CD4-positive, alpha-beta T cell treated with Interferon alpha-2 for 1 hour (primary cell): ENCODE data around the gene AQP12B.

ENCODE experiments used
- DNase-seq, 2 donors: peaks; one replicate each; pipeline ENCODE4 v3.0.0-alpha.2; 2020 to 2022

Gene AQP12B

DNA sequence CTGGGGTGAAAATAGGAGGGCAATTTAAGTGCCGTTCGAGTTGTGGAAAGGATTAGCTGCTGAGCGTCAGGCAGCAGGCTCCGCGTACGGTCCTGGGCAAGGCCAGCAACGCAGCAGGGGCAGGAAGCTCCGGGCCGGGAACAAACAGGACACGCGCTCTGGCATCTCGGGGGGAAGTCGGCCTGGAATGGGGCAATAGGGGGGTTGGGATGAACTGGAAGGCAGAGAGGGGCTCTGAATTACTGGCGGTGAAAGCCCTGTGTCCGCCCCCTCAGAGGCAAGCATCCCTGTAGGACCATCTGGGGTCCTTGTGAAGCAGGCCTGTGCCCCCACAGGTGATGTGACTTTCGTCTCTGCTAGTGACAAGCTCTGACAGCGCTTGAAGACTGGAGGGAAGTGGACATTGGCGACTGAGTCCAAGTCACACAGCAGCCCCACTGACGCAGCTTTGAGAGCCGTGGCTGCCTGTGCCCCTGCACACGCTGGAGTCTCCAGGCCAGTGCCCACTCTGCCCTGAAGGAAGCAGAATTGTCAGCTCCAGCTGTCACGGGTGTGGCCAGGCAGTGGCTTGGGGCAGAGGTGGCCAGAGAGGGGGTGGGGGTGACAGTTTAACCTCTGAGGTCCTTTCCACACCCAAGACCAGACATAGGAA lies 35.1 kb downstream of the AQP12B start:
- no peak for DNase-seq

DNA sequence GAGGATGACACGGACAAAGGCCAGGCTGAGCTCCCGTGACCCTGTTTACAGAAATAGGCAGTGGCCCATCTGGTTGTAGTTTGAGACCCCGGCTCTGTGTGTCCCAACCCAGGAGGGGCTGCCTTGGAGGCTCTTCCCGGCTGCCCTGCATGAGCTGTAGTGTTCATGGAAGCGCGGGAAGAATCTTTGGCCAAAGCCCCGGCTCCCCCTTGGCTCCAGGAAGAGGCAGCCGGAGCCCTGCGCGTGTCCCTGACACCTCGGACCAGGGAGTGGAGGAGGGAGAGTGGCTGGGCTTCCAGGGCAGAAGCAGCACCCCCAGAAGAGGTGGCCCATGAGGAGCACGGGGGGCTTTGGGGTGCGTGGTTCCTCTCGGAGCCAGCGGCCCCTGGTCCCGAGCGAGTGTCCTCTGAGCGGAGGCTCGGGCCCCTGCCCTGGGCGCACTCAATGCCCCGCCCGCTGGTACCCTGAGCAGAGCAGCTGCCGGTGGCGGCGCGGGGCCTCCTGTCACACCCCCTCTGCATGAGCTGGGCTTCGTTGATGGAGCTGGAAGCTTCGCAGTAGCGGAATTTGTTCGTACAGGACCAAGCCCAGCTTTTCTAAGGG lies 35.7 kb downstream of the AQP12B start:
- DNase-seq, result no peak

DNA sequence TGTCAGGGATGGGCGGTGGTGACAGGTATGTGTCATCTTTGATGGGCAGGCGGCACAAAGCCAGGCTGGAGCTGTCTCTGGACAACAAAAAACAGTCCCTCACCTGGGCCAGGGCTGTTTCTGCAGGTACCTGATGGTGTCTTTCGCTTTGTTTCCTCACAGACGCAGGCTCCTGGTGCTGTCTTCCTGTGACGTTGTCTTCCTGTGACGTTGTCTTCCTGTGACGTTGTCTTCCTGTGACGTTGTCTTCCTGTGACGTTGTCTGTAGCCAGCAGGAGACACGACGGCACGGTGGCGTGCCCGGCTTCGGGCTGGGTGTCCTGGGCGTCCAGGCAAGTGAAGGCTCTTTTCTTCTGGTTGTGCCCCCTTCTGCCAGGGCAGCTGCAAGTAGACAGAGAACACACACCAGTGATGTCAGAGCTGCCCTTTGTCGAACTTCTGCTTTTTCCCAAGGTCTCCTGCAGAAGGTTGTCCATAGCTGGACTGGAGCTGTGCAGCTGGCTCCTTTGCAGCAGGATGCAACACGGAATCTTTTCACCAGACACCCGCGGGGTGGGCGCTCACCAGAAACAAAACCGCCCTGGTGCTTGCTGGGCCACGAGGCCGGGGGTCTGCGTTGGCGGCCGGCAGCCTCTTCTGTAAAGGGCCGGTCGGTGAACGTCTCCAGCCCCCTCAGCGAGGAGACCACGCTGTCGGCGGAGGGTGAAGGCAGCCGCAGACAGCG lies 36.3 kb downstream of the AQP12B start:
- DNase-seq, result peak; percentile 59 to 72

GRCh38 chr2:240645801-240646175 lies 36.9 kb downstream of the AQP12B start:
- DNase-seq, result no peak

DNA sequence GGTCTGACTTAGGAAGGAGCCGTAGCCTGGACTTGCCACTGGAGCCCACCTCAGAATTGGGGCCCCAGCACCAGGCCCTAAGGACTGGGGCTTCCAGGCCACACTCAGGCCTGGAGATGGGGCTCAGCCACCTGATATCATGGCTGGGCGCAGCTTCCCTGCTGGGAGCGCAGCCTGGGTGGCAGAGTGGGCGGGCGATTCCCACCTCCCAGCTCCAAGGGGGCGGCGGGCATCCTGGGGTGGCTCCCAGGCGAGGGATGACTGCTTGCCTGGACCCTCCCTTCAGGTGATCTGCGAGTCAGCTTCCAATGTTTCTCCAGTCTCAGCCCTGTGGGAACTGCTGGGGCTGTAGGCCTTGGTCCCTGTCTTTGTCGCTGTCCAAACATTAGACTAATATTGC lies 37.3 kb downstream of the AQP12B start:
- DNase-seq, result no peak

DNA sequence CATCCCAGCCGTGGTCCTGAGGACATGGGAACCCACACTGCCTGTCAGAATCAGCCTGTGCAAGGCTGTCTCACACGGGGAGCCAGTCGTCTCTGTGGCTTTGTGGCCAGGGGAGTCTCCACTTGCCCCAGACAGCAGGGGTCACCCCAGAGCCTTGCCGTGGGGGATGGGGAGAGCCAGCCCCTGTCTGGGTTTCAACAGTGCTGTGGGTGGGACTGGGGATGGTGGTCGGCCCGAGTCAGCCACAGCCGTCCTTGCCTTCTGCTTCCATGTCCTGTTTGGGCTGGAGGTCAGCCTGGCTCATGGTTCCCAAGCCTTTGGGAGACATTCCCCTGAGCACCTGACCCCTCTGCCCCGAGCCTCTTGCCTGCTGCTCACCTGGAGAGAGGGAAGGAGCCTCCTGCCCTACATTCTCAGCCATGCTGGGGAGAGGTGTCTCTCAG lies 37.8 kb downstream of the AQP12B start:
- DNase-seq, result no peak

DNA sequence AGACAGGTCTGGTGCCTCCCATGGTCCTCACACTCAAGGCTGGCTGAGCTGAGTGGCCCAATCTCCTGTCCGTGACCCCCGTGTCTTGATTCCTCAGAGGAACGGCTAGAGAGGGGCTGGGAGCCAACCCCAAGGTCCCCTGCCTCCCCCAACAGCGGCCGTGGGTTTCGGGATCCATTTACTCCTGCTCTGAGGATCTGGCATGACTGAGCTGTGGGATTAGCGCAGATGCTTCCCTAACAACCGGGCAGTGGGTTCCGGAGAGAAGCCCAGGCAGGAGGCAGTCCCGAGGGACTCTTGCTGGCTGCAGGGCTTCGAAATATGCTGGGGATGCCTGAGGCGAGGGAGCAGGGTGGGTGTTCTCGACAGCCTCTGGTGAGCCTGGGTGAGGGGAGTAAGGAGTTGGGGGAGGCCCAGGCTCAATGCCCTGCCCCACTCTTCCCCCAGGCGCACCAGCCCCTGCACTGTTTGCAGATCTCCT lies 38.5 kb downstream of the AQP12B start:
- no peak for DNase-seq

- no peak for DNase-seq
These were observed 38.9 kb downstream of the AQP12B start for GRCh38 chr2:240643811-240644150.

DNA sequence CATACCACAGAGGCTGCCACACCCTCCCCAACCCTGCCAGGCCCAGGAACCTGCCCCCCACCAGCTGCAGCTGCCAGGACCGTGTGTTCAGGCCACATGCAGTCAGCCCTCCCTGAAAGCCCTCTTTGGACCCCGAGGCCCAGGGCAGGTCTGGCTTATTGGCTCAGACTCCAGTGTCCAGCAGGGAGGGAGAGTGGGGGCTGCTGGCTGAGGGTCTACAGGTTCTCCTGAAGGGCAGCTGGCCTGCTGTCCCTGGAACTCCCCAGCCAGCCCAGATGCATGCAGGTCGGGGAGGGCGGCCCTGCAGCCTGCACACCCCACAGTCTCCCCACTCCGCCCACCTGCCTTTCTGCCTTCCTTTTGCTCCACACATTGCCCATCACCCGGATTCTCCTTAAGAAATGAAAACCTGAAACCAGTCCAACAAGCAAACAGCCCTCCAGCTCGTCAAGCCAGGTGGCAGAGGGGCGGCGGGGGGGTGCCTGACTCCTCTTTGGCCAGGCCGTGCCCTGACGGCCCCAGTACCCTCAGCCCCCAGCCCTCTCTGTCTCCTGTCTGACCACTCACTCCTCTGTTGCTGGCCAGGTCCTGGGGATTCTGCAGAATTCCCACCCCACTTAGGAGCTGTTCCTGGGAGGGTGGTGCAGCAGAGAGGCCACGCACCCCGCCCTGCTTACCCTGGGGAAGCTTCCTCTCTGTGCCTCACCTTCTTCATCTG lies 39.4 kb downstream of the AQP12B start:
- DNase-seq, result no peak

DNA sequence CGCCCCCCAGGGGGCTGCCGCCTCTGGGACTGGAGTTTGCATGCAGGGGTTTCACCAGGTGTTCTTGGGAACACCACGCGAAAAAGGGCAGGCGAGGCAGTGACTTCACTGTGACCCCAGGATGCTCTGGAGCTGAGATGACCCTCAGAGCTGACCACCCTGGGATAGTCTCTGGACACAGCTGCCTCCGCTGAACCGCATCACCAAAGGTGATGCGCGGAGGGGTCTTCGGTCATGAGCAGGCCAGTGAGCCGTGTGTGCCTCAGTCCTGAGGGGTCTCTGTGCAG lies 39.9 kb downstream of the AQP12B start:
- DNase-seq, result no peak

- DNase-seq, result no peak
These were observed 40.5 kb downstream of the AQP12B start for GRCh38 chr2:240642061-240642805.

DNA sequence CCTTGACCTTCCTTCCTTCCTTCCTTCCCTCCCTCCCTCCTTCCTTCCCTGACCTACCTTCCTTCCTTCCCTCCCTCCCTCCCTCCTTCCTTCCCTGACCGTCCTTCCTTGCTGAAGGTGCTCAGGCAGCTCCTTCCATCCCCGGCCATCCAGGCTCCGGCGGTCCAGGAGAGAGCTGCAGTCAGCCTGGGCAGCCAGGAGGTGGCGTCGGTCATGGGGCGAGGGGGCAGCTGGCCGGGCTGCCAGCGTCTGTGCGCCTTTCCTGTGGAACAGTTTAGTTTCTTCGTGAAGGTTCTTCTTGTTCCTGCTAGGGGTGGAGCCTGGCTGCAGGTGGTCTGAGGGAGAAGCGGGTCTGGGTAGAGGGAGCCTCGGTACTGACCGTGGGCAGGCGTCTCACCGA lies 41.7 kb downstream of the AQP12B start:
- DNase-seq, result no peak

DNA sequence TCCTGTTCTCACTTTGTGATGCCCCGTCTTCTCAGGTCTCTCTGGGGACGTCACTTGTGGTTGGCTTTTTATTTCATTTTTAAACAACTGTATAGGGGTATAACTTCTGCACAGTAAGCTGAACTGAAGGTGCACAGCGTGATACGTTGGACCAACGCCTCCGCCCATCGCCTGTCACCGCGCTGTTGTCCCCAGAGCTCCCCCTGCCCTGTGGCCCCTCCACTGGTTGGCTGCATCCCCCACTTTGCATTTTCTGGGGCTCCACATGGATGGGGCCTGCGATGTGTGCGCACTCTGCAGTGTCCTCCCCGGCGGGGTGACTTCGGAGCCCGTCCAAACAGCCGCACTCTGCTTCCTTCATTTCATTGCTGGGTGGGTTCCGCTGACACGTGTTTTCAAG lies 43.1 kb downstream of the AQP12B start:
- no peak for DNase-seq

- no peak for DNase-seq
These were observed 44.0 kb downstream of the AQP12B start for GRCh38 chr2:240638512-240639160.

DNA sequence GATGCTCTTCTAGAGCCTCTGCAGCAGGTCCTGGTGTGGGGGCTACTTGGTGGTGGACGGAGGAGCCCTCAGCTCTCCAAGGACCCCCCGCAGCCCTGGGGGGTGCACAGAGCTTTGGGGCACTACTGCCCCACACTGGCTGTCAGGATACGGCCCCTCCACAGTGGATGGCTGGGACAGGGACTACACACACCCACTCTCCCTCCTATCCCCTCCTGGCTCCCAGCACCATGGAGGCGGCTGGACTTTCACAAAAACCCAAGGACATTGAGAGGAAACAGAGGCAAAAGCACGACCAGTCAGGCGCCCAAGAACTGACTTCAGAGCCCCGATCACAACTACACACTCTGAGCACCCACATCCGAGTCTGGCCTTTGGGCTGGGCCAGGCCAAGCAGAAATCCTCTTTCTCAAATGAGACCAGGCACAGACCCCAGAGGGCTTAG lies 44.8 kb downstream of the AQP12B start:
- DNase-seq, result no peak

DNA sequence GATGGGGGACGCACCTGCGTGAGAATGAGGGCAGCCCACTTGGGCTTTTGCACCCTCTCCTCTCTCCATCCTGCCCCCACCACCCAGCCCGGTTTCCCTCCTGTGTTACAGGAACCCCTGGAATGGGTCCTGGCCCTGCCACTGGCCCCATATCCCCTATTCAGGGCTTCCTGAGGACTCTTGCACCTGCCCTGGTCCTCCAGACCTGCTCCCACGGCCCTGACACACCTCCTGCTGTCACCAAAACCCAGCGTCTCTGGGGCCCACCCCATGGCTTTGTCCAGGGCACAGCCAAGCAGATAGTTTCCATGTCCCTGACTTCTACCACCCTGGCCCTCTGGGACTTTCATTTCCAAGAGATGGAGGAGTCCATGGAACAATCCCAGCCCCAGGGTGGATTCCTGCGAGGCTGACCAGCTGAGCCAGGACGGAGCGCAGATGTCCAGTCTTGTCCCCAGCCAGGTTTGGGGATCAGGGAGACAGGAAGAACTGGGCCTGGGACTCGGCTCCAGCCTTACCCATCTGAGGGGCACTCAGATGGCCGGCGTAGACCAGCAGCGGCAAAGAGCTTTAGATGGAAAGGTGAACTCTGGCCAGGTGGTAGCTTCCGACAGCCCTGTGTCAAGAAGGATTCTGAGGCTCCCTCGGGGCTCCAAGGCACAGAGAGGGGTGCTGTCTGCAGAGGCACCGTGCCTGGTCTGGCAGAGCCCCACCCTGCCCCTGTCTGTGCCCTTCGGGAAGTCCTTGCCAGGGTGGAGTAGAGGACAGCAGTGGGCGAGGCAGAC lies 45.4 kb downstream of the AQP12B start:
- no peak for DNase-seq

- DNase-seq, result no peak
These were observed 46.0 kb downstream of the AQP12B start for GRCh38 chr2:240636563-240637115.

DNA sequence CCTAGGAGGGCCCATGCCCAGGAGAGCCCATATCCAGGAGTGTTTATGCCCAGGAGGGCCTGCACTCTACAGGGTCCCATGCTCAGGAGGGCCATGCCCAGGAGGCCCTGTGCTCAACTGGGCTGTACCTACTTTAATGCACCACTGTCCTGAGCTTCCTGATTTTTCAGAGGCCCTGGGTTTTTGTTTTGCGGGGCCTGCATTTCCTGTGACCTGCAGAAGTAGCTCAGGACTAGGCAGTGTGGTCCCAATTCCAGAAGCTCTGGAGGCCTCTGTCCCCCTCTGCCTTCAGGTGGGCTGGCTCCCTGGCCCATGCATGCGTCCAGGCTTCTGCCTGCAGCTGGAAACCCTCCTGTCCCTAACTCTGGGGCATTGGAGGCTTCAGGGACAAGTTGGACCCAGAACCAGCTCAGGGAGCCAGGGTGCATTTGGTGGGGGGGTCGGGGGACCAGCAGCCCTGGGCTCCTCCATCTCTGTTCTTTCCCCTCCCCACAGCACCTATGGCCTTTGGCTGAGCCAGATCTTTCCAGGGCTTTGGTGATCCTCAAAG lies 46.6 kb downstream of the AQP12B start:
- no peak for DNase-seq

DNA sequence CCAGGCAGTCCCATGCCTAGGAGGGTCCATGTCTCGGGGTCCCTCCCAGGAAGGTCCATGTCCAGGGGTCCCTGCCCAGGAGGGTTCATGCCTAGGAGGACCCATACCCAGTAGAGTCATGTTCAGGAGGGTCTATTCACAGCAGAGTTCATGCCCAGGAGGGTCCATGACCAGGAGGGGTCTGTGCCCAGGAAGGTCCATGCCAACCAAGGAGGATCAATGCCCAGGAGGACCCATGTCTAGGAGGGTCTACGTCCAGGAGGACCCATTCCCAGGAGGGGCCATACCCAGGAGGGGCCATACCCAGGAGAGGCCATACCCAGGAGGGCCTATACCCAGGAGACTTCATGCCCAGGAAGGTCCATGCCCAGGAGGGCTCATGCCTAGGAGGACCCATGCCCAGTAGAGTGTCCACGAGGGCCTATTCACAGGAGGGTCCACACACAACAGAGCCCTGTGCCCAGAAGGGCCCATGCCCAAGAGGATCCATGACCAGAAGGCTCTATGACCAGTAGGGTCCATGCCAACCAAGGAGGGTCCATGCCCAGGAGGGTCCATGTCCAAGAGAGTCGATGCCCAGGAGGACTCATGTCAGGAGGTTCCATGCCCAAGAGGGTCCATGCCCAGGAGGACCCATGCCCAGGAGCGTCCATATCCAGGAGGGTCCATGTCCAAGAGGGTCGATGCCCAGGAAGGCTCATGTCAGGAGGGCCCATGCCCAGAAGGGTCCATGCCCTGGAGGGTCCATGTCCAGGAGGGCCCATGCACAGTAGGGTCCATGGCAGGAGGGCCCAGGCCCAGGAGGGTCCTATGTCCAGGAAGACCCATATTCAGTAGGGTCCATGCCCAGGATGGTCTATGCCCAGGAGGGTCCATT lies 47.3 kb downstream of the AQP12B start:
- DNase-seq, result no peak

DNA sequence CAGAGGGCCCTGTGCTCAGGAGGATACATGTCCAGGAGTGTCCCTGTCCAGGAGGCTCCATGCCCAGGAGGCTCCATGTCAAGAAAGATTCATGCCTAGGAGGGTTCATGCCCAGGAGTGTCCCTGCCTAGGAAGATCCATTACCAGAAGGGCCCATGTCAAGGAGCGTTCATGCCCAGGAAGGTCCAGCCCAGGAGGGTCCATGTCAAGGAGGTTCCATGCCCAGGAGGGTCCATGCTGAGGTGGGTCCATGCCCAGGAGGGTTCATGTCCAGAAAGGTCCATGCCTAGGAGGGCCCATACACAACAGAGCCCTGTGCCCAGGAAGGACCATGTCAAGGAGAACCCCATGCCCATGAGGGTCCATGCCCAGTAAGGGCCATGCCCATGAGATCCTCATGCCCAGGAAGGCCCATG lies 50.4 kb downstream of the AQP12B start:
- no peak for DNase-seq
